ENCODE results near the gene YJEFN3. TPM values are rescaled to one million over a fixed set of nuclear protein-coding genes. Genes with fewer than 3 reads are reported as not detected.
A peak's percentile ranks its signal among the peaks of the same experiment; 100 is the strongest.

YJEFN3 gene
- total and polyA plus RNA-seq, 4 donors = 0.19 to 0.88 (median 0.63) TPM

DNA sequence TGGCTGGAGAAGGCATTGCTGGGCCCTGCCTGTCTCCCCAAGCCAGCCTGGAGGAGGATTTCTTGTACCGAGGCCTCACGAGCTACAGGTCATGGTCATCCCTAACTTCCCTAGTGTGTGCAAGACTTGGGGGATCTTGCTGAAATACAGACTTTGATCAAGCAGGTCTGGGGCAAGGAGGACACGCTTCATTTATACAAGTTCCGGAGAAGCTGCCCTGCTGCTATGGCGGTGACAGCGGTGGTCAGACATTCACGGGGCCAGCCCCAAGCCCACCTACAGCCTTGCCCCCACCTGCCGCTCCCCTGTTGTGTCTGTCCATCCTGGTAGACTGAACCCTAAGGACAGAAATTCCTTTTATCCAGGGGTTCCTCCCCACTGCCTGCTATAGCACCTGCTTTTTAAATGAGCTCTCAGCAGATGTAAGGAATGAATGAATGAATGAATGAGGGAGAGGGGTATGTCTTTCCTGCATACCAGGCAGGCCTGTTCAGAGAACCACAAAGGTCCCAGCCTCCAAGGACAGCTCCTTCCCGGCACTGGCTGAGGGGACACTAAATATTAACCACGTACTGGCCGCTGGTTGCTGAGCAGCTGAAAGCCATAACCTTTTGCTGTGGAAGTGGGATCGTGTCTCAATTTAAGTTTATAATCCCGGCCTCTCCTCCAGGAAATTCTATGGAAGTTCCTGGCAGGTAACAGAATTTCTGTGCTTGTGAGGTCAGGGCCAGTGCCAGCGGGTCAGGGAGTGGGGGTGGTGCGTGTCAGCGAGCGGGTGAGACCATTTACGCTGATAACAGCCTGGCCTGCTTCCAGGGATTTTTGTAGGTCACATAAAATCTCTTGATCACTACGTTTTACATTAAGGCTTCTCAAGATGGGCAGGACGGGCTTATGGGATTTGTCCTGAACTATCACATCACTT, 40.5 kb upstream of the YJEFN3 start:
- Histone ChIP-seq H3K27me3 (ENCODE audit: control insufficient read depth in 4 of 4, insufficient read depth in 4 of 4, low read length in 3 of 4) (no peaks in the 10 kb centered on the region), H3K27ac (ENCODE audit: low read depth in 1 of 2, low read length in 2 of 2) (peak overlapping the region; percentile 85 to 87), H3K36me3 (ENCODE audit: control insufficient read depth in 4 of 4, insufficient read depth in 3 of 4, low read depth in 1 of 4, low read length in 3 of 4) (peaks cover 2 to 11% (median 6%) of the 10 kb centered on the region in 4 donors), H3K4me1 (ENCODE audit: control insufficient read depth in 4 of 4, insufficient read depth in 4 of 4, low read length in 3 of 4) (peaks cover 14 to 52% (median 37%) of the 10 kb centered on the region in 4 donors), H3K9me3 (ENCODE audit: control insufficient read depth in 4 of 4, low read length in 3 of 4) (no peaks in the 10 kb centered on the region), H3K9ac (ENCODE audit: low read depth in 1 of 2, low read length in 2 of 2) (peak overlapping the region in 1 of 2 donors; percentile 54), H3K4me3 (ENCODE audit: low read depth in 1 of 3, low read length in 3 of 3) (no peak overlapping the region)
- TF ChIP-seq SP1 (IDR thresholded peaks at IDR 0.05) = peak; percentile 40
- TF ChIP-seq, protein P1, sequence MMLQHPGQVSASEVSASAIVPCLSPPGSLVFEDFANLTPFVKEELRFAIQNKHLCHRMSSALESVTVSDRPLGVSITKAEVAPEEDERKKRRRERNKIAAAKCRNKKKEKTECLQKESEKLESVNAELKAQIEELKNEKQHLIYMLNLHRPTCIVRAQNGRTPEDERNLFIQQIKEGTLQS (IDR thresholded peaks at IDR 0.05) = no peak
- TF ChIP-seq, protein P2, sequence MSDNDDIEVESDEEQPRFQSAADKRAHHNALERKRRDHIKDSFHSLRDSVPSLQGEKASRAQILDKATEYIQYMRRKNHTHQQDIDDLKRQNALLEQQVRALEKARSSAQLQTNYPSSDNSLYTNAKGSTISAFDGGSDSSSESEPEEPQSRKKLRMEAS (IDR thresholded peaks at IDR 0.05) = no peak
- peak in 1 of 2 donors; percentile 31 for TF ChIP-seq RAD21 (IDR thresholded peaks at IDR 0.05)
- TF ChIP-seq GABPA (IDR thresholded peaks at IDR 0.05 in 1 of 2, conservative IDR thresholded peaks at IDR 0.05 in 1 of 2) = no peak
- TF ChIP-seq NR2F2 (IDR thresholded peaks at IDR 0.05) = peak; percentile 71
- peak; percentile 72 to 85 for TF ChIP-seq RXRA (IDR thresholded peaks at IDR 0.05)
- no peak for TF ChIP-seq HNF4G (IDR thresholded peaks at IDR 0.05)
- TF ChIP-seq TAF1 (conservative IDR thresholded peaks at IDR 0.05) = no peak
- DNase-seq (ENCODE audit: low spot score) = peak; percentile 70
- 44% methylated on average over 20 of the region's 20 CpGs for WGBS

DNA sequence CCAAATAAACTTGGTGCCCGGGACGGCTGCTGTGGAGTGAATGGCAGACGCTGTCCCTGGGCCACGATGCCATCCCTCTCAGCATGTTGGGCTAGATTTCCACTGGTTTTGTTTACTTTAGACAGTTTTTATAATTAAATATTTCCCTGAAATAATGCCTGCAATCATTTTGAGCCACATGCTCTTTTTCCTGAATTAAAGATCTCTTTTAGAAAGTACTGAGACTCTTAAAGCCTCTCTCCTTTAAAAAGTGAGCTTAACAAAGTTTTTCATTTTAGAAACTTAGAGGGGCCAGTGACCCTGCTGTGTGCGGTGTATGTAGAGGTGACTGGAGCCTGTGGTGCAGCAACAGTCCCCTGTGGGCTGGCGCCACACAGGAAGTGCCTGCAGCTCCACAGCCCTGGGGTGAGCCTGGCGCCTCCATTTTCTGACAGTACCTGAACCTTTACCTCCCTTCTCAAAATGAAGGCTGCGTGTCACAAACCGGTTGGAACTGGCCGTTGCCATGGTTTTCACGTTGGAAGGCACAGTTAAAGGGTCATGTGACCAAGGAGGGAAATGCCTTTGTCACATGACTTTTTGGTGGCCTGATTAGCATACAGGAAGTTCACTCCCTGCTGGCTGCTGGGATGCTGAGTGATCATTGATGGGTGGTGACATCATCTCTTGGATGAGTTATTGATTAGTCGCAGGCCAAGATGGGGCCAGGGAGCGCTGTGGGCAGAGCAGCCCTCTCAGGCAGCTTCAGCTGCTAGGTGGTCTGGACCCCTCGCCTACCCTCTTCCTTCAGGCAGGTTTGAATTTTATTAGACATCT, 39.6 kb upstream of the YJEFN3 start:
- Histone ChIP-seq H3K27me3 (ENCODE audit: control insufficient read depth in 4 of 4, insufficient read depth in 4 of 4, low read length in 3 of 4) (no peaks in the 10 kb centered on the region), H3K4me3 (ENCODE audit: low read depth in 1 of 3, low read length in 3 of 3) (no peak overlapping the region), H3K9ac (ENCODE audit: low read depth in 1 of 2, low read length in 2 of 2) (peak overlapping the region in 1 of 2 donors; percentile 63), H3K27ac (ENCODE audit: low read depth in 1 of 2, low read length in 2 of 2) (peak overlapping the region; percentile 85 to 87), H3K36me3 (ENCODE audit: control insufficient read depth in 4 of 4, insufficient read depth in 3 of 4, low read depth in 1 of 4, low read length in 3 of 4) (peaks cover 2 to 11% (median 8%) of the 10 kb centered on the region in 4 donors), H3K4me1 (ENCODE audit: control insufficient read depth in 4 of 4, insufficient read depth in 4 of 4, low read length in 3 of 4) (peaks cover 14 to 56% (median 41%) of the 10 kb centered on the region in 4 donors), H3K9me3 (ENCODE audit: control insufficient read depth in 4 of 4, low read length in 3 of 4) (no peaks in the 10 kb centered on the region)
- WGBS = 34% methylated on average over 14 of the region's 14 CpGs
- TF ChIP-seq FOXA2 (IDR thresholded peaks at IDR 0.05) (no peak), YY1 (IDR thresholded peaks at IDR 0.05) (peak; percentile 99), SP1 (IDR thresholded peaks at IDR 0.05) (peak; percentile 33), RXRA (IDR thresholded peaks at IDR 0.05) (peak in 1 of 2 donors; percentile 65), RAD21 (IDR thresholded peaks at IDR 0.05) (peak in 1 of 2 donors; percentile 28), HNF4G (IDR thresholded peaks at IDR 0.05) (no peak), HNF4A (conservative IDR thresholded peaks at IDR 0.05) (peak; percentile 10 to 20), JUND (IDR thresholded peaks at IDR 0.05) (peak; percentile 86 to 89), EGR1 (IDR thresholded peaks at IDR 0.05; ENCODE audit: low read depth in 2 of 2) (peak in 1 of 2 donors; percentile 25), GABPA (IDR thresholded peaks at IDR 0.05 in 1 of 2, conservative IDR thresholded peaks at IDR 0.05 in 1 of 2) (peak in 1 of 2 donors; percentile 87), TAF1 (conservative IDR thresholded peaks at IDR 0.05) (no peak)
- TF ChIP-seq, protein P2 (IDR thresholded peaks at IDR 0.05) = no peak
- TF ChIP-seq, protein P3, sequence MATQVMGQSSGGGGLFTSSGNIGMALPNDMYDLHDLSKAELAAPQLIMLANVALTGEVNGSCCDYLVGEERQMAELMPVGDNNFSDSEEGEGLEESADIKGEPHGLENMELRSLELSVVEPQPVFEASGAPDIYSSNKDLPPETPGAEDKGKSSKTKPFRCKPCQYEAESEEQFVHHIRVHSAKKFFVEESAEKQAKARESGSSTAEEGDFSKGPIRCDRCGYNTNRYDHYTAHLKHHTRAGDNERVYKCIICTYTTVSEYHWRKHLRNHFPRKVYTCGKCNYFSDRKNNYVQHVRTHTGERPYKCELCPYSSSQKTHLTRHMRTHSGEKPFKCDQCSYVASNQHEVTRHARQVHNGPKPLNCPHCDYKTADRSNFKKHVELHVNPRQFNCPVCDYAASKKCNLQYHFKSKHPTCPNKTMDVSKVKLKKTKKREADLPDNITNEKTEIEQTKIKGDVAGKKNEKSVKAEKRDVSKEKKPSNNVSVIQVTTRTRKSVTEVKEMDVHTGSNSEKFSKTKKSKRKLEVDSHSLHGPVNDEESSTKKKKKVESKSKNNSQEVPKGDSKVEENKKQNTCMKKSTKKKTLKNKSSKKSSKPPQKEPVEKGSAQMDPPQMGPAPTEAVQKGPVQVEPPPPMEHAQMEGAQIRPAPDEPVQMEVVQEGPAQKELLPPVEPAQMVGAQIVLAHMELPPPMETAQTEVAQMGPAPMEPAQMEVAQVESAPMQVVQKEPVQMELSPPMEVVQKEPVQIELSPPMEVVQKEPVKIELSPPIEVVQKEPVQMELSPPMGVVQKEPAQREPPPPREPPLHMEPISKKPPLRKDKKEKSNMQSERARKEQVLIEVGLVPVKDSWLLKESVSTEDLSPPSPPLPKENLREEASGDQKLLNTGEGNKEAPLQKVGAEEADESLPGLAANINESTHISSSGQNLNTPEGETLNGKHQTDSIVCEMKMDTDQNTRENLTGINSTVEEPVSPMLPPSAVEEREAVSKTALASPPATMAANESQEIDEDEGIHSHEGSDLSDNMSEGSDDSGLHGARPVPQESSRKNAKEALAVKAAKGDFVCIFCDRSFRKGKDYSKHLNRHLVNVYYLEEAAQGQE (IDR thresholded peaks at IDR 0.05) = peak; percentile 19
- TF ChIP-seq, protein P1 (IDR thresholded peaks at IDR 0.05) = peak; percentile 78
- TF ChIP-seq, protein P4, sequence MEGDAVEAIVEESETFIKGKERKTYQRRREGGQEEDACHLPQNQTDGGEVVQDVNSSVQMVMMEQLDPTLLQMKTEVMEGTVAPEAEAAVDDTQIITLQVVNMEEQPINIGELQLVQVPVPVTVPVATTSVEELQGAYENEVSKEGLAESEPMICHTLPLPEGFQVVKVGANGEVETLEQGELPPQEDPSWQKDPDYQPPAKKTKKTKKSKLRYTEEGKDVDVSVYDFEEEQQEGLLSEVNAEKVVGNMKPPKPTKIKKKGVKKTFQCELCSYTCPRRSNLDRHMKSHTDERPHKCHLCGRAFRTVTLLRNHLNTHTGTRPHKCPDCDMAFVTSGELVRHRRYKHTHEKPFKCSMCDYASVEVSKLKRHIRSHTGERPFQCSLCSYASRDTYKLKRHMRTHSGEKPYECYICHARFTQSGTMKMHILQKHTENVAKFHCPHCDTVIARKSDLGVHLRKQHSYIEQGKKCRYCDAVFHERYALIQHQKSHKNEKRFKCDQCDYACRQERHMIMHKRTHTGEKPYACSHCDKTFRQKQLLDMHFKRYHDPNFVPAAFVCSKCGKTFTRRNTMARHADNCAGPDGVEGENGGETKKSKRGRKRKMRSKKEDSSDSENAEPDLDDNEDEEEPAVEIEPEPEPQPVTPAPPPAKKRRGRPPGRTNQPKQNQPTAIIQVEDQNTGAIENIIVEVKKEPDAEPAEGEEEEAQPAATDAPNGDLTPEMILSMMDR (IDR thresholded peaks at IDR 0.05; ENCODE audit: low read depth, low read length, missing input control) = no peak
- DNase-seq (ENCODE audit: low spot score) = peak; percentile 79
